CD8-positive, alpha-beta memory T cell (primary cell): ENCODE measurements around the gene ZSWIM5. TPM values are rescaled to one million over a fixed set of nuclear protein-coding genes. Genes with fewer than 3 reads are reported as not detected.

Source experiments
- CTCF ChIA-PET: fragments of 350-600 bp; sonication (Branson Sonifier 250); formaldehyde crosslinking; loops from one replicate; lab custom pipeline; 2021; ENCODE audit warnings: antibody characterized with exemption; lab: Charles Lee
- POLR2A ChIA-PET: fragments of 350-600 bp; sonication (Branson Sonifier 250); formaldehyde crosslinking; loops from one replicate; lab custom pipeline; 2021; ENCODE audit warnings: antibody characterized with exemption; lab: Charles Lee
- DNase-seq, 5 donors: peaks; one replicate each; pipeline versions ENCODE4 v3.0.0 to v3.0.0-alpha.2; 2020 to 2022; ENCODE audit warnings: mixed read lengths in 1 of 5
- H3K27ac ChIP-seq: one replicate; pipeline ENCODE4 v1.7.0; 2013; ENCODE audit warnings: low read depth, mild to moderate bottlenecking, low read length, moderate library complexity
- H3K27me3 ChIP-seq: 2 replicates; pipeline ENCODE4 v1.7.0; 2013; ENCODE audit warnings: low read length, mild to moderate bottlenecking; ENCODE audit not compliant: insufficient read depth, poor library complexity, severe bottlenecking
- H3K36me3 ChIP-seq: 2 replicates; pipeline ENCODE4 v1.7.0; 2013; ENCODE audit warnings: mild to moderate bottlenecking, low read length, moderate library complexity; ENCODE audit not compliant: insufficient read depth
- H3K4me1 ChIP-seq: 2 replicates; pipeline ENCODE4 v1.7.0; 2013; ENCODE audit warnings: mild to moderate bottlenecking, low read length, moderate library complexity; ENCODE audit not compliant: insufficient read depth
- H3K4me3 ChIP-seq: 2 replicates; pipeline ENCODE4 v1.7.0; 2013; ENCODE audit warnings: mild to moderate bottlenecking, low read length
- H3K9me3 ChIP-seq: 2 replicates; pipeline ENCODE4 v1.7.0; 2013; ENCODE audit warnings: mild to moderate bottlenecking, low read length
- H3K27ac Mint-ChIP-seq, 8 donors: one replicate each; pipeline ENCODE4 v1.8.0; 2020 to 2021; ENCODE audit warnings: mixed read lengths in 8 of 8, mild to moderate bottlenecking in 6 of 8, inconsistent platforms in 3 of 8, moderate library complexity in 3 of 8
- H3K27me3 Mint-ChIP-seq, 2 donors: one replicate each; pipeline ENCODE4 v1.8.0; 2020 to 2021; ENCODE audit warnings: mixed read lengths in 2 of 2, mild to moderate bottlenecking in 1 of 2, moderate library complexity in 1 of 2
- H3K36me3 Mint-ChIP-seq, 3 donors: one replicate each; pipeline ENCODE4 v1.8.0; 2020 to 2021; ENCODE audit warnings: mixed read lengths in 3 of 3, inconsistent platforms in 1 of 3, mild to moderate bottlenecking in 1 of 3
- H3K4me1 Mint-ChIP-seq, 3 donors: one replicate each; pipeline ENCODE4 v1.8.0; 2020 to 2021; ENCODE audit warnings: mixed read lengths in 3 of 3, inconsistent platforms in 1 of 3, mild to moderate bottlenecking in 1 of 3
- H3K4me3 Mint-ChIP-seq, 7 donors: one replicate each; pipeline ENCODE4 v1.8.0; 2020 to 2021; ENCODE audit warnings: mixed read lengths in 7 of 7, mild to moderate bottlenecking in 6 of 7, moderate library complexity in 4 of 7, inconsistent platforms in 2 of 7
- H3K9me3 Mint-ChIP-seq, 5 donors: one replicate each; pipeline ENCODE4 v1.8.0; 2020 to 2022; ENCODE audit warnings: mixed read lengths in 5 of 5, mild to moderate bottlenecking in 3 of 5, moderate library complexity in 2 of 5, inconsistent platforms in 1 of 5
- polyA plus RNA-seq: library from polyadenylated mRNA; unstranded; fragments of 300-500 nt; fragmentation: Illumina TruSeq; gene quantifications from one replicate; pipeline ENCODE4 v1.2.3, GENCODE V29; 2021
- total RNA-seq, 2 experiments: library from RNA; stranded (reverse); gene quantifications; one replicate each; pipeline ENCODE4 v1.2.3, GENCODE V29; 2021

The ZSWIM5 gene
- total and polyA plus RNA-seq, 3 experiments from 2014 or later, result 0.69 to 1.4 (median 1.3) TPM

GRCh38 chr1:45155423-45155822 lies 51.0 kb downstream of the ZSWIM5 start:
- no peak overlapping the region for H3K27ac ChIP-seq
- H3K36me3 Mint-ChIP-seq, result peaks cover 0 to 12% (median 0%) of the 10 kb centered on the region in 3 donors
- POLR2A ChIA-PET, result no interaction called here
- peaks cover 2 to 10% of the 10 kb centered on the region in 2 donors for H3K27me3 Mint-ChIP-seq
- peaks cover 0 to 4% (median 0%) of the 10 kb centered on the region in 3 donors for H3K4me1 Mint-ChIP-seq
- H3K9me3 Mint-ChIP-seq, result peaks cover 0 to 5% (median 0%) of the 10 kb centered on the region in 5 donors
- no peaks in the 10 kb centered on the region for H3K9me3 ChIP-seq
- no peaks in the 10 kb centered on the region for H3K36me3 ChIP-seq
- no peak overlapping the region for H3K27ac Mint-ChIP-seq
- H3K27me3 ChIP-seq, result no peaks in the 10 kb centered on the region
- H3K4me1 ChIP-seq, result no peaks in the 10 kb centered on the region
- H3K4me3 Mint-ChIP-seq, result no peak overlapping the region
- CTCF ChIA-PET, result no interaction called here
- no peak overlapping the region for H3K4me3 ChIP-seq
- DNase-seq, result no peak

GRCh38 chr1:45152126-45152525 lies 54.3 kb downstream of the ZSWIM5 start:
- no peaks in the 10 kb centered on the region for H3K36me3 ChIP-seq
- H3K9me3 ChIP-seq, result no peaks in the 10 kb centered on the region
- ChIA-PET CTCF (no interaction called here), POLR2A (no interaction called here)
- H3K27ac ChIP-seq, result no peak overlapping the region
- Mint-ChIP-seq H3K9me3 (peaks cover 0 to 5% (median 0%) of the 10 kb centered on the region in 5 donors), H3K4me1 (peaks cover 0 to 11% (median 4%) of the 10 kb centered on the region in 3 donors), H3K27me3 (peaks cover 2 to 7% of the 10 kb centered on the region in 2 donors), H3K27ac (no peak overlapping the region), H3K36me3 (peaks cover 0 to 12% (median 0%) of the 10 kb centered on the region in 3 donors), H3K4me3 (no peak overlapping the region)
- H3K27me3 ChIP-seq, result no peaks in the 10 kb centered on the region
- no peak overlapping the region for H3K4me3 ChIP-seq
- DNase-seq, result no peak
- no peaks in the 10 kb centered on the region for H3K4me1 ChIP-seq

- H3K4me1 Mint-ChIP-seq, result peaks cover 4 to 18% (median 8%) of the 10 kb centered on the region in 3 donors
- peaks cover 0 to 2% (median 0%) of the 10 kb centered on the region in 5 donors for H3K9me3 Mint-ChIP-seq
- ChIA-PET POLR2A (no interaction called here), CTCF (no interaction called here)
- no peak overlapping the region for H3K27ac Mint-ChIP-seq
- H3K9me3 ChIP-seq, result no peaks in the 10 kb centered on the region
- H3K27me3 Mint-ChIP-seq, result peaks cover 2 to 7% of the 10 kb centered on the region in 2 donors
- no peak overlapping the region for H3K27ac ChIP-seq
- H3K27me3 ChIP-seq, result no peaks in the 10 kb centered on the region
- no peak overlapping the region for H3K4me3 ChIP-seq
- no peak overlapping the region for H3K4me3 Mint-ChIP-seq
- H3K36me3 Mint-ChIP-seq, result peaks cover 0 to 9% (median 0%) of the 10 kb centered on the region in 3 donors
- no peak for DNase-seq
- H3K4me1 ChIP-seq, result no peaks in the 10 kb centered on the region
- no peaks in the 10 kb centered on the region for H3K36me3 ChIP-seq
Measured at GRCh38 chr1:45148209-45148825, 58.1 kb downstream of the ZSWIM5 start.

- Mint-ChIP-seq H3K4me3 (no peak overlapping the region), H3K9me3 (no peaks in the 10 kb centered on the region), H3K27me3 (peaks cover 2 to 3% of the 10 kb centered on the region in 2 donors), H3K4me1 (peaks cover 4 to 18% (median 8%) of the 10 kb centered on the region in 3 donors), H3K36me3 (peaks cover 0 to 6% (median 0%) of the 10 kb centered on the region in 3 donors), H3K27ac (no peak overlapping the region)
- Histone ChIP-seq H3K9me3 (no peaks in the 10 kb centered on the region), H3K4me3 (no peak overlapping the region), H3K27ac (no peak overlapping the region), H3K36me3 (no peaks in the 10 kb centered on the region), H3K27me3 (no peaks in the 10 kb centered on the region), H3K4me1 (no peaks in the 10 kb centered on the region)
- ChIA-PET CTCF (no interaction called here), POLR2A (no interaction called here)
- no peak for DNase-seq
Measured at GRCh38 chr1:45146833-45147232, 59.6 kb downstream of the ZSWIM5 start.

GRCh38 chr1:45141247-45142003 lies 65.0 kb downstream of the ZSWIM5 start:
- Histone ChIP-seq H3K4me3 (no peak overlapping the region), H3K9me3 (no peaks in the 10 kb centered on the region), H3K36me3 (no peaks in the 10 kb centered on the region), H3K27ac (no peak overlapping the region), H3K4me1 (no peaks in the 10 kb centered on the region), H3K27me3 (no peaks in the 10 kb centered on the region)
- POLR2A ChIA-PET, result no interaction called here
- DNase-seq, result no peak
- H3K27ac Mint-ChIP-seq, result no peak overlapping the region
- H3K4me1 Mint-ChIP-seq, result peaks cover 0 to 8% (median 4%) of the 10 kb centered on the region in 3 donors
- no peaks in the 10 kb centered on the region for H3K9me3 Mint-ChIP-seq
- H3K27me3 Mint-ChIP-seq, result peaks cover under 1 to 10% of the 10 kb centered on the region in 2 donors
- no peak overlapping the region for H3K4me3 Mint-ChIP-seq
- CTCF ChIA-PET, result no interaction called here
- H3K36me3 Mint-ChIP-seq, result peaks cover 0 to 2% (median 0%) of the 10 kb centered on the region in 3 donors

- Mint-ChIP-seq H3K27ac (peak overlapping the region in 1 of 8 donors; percentile 5), H3K4me1 (peaks cover 0 to 3% (median 0%) of the 10 kb centered on the region in 3 donors), H3K27me3 (peaks cover 0 to 7% of the 10 kb centered on the region in 2 donors), H3K4me3 (no peak overlapping the region), H3K36me3 (peaks cover 0 to 2% (median 0%) of the 10 kb centered on the region in 3 donors), H3K9me3 (no peaks in the 10 kb centered on the region)
- no peaks in the 10 kb centered on the region for H3K36me3 ChIP-seq
- ChIA-PET POLR2A (no interaction called here), CTCF (no interaction called here)
- no peaks in the 10 kb centered on the region for H3K4me1 ChIP-seq
- no peaks in the 10 kb centered on the region for H3K9me3 ChIP-seq
- no peak for DNase-seq
- H3K27ac ChIP-seq, result no peak overlapping the region
- H3K4me3 ChIP-seq, result no peak overlapping the region
- H3K27me3 ChIP-seq, result no peaks in the 10 kb centered on the region
Measured at GRCh38 chr1:45136984-45137383, 69.4 kb downstream of the ZSWIM5 start.

- Mint-ChIP-seq H3K4me3 (no peak overlapping the region), H3K27me3 (no peaks in the 10 kb centered on the region), H3K4me1 (peaks cover 0 to 3% (median 0%) of the 10 kb centered on the region in 3 donors), H3K9me3 (no peaks in the 10 kb centered on the region), H3K36me3 (no peaks in the 10 kb centered on the region), H3K27ac (no peak overlapping the region)
- no peaks in the 10 kb centered on the region for H3K9me3 ChIP-seq
- ChIA-PET POLR2A (no interaction called here), CTCF (no interaction called here)
- no peak overlapping the region for H3K4me3 ChIP-seq
- no peak overlapping the region for H3K27ac ChIP-seq
- no peaks in the 10 kb centered on the region for H3K4me1 ChIP-seq
- no peaks in the 10 kb centered on the region for H3K36me3 ChIP-seq
- no peak for DNase-seq
- H3K27me3 ChIP-seq, result no peaks in the 10 kb centered on the region
Measured at GRCh38 chr1:45135316-45135715, 71.1 kb downstream of the ZSWIM5 start.

- Histone ChIP-seq H3K9me3 (no peaks in the 10 kb centered on the region), H3K4me1 (no peaks in the 10 kb centered on the region), H3K36me3 (no peaks in the 10 kb centered on the region), H3K27ac (no peak overlapping the region), H3K4me3 (no peak overlapping the region), H3K27me3 (no peaks in the 10 kb centered on the region)
- Mint-ChIP-seq H3K36me3 (no peaks in the 10 kb centered on the region), H3K27me3 (no peaks in the 10 kb centered on the region), H3K4me1 (peaks cover 0 to 3% (median 0%) of the 10 kb centered on the region in 3 donors), H3K9me3 (no peaks in the 10 kb centered on the region), H3K4me3 (no peak overlapping the region), H3K27ac (no peak overlapping the region)
- CTCF ChIA-PET, result no interaction called here
- POLR2A ChIA-PET, result no interaction called here
- no peak for DNase-seq
Measured at GRCh38 chr1:45134461-45134873, 71.9 kb downstream of the ZSWIM5 start.
